GM23338 (cell line): ENCODE results near the gene DYNC2H1. TPM values are rescaled to one million over a fixed set of nuclear protein-coding genes. Genes with fewer than 3 reads are reported as not detected.

Experiments
- ATAC-seq: fragments of 200-7000 bp; cut with Tn5 transposase; 3 replicates; pipeline ENCODE4 v1.9.1; 2020
- DNase-seq: peaks from one replicate; pipeline ENCODE4 v3.0.0-alpha.2; 2015; ENCODE audit warnings: low spot score
- H2AFZ ChIP-seq: fragments of 200-600 bp; sonication (generic); 2 replicates; pipeline ENCODE4 v1.8.0; 2016; ENCODE audit warnings: antibody characterized with exemption, mild to moderate bottlenecking, moderate library complexity
- H3F3A ChIP-seq: fragments of 200-600 bp; sonication (generic); replicated peaks from 2 replicates; pipeline ENCODE4 v1.8.0; 2017; ENCODE audit warnings: antibody characterized with exemption, mixed run types, low read depth
- H3K27ac ChIP-seq: fragments of 200-600 bp; sonication (generic); 2 replicates; pipeline ENCODE4 v1.6.1; 2016; ENCODE audit warnings: low read depth
- H3K27me3 ChIP-seq: fragments of 200-600 bp; sonication (generic); 2 replicates; pipeline ENCODE4 v1.8.0; 2016; ENCODE audit warnings: mild to moderate bottlenecking, mixed run types, moderate library complexity; ENCODE audit not compliant: insufficient read depth
- H3K36me3 ChIP-seq: fragments of 200-600 bp; sonication (generic); 2 replicates; pipeline ENCODE4 v1.8.0; 2016; ENCODE audit warnings: mild to moderate bottlenecking; ENCODE audit not compliant: insufficient read depth
- H3K4me1 ChIP-seq: fragments of 200-600 bp; sonication (generic); 2 replicates; pipeline ENCODE4 v1.8.0; 2016; ENCODE audit warnings: mild to moderate bottlenecking, moderate library complexity; ENCODE audit not compliant: insufficient read depth
- H3K4me2 ChIP-seq: fragments of 200-600 bp; sonication (generic); 2 replicates; pipeline ENCODE4 v1.7.1; 2017; ENCODE audit warnings: mixed run types
- H3K4me3 ChIP-seq: fragments of 200-600 bp; sonication (generic); 2 replicates; pipeline ENCODE4 v1.6.1; 2016; ENCODE audit warnings: mixed run types
- H3K79me2 ChIP-seq: fragments of 200-600 bp; sonication (generic); replicated peaks from 2 replicates; pipeline ENCODE4 v1.8.0; 2017; ENCODE audit warnings: mild to moderate bottlenecking; ENCODE audit not compliant: insufficient read depth
- H3K9me2 ChIP-seq: fragments of 200-600 bp; sonication (generic); 2 replicates; pipeline ENCODE4 v1.8.0; 2017; ENCODE audit not compliant: insufficient read depth
- H4K20me1 ChIP-seq: fragments of 200-600 bp; sonication (generic); replicated peaks from 2 replicates; pipeline ENCODE4 v1.8.0; 2017; ENCODE audit warnings: mild to moderate bottlenecking; ENCODE audit not compliant: insufficient read depth
- H3K27ac Mint-ChIP-seq: 2 replicates; pipeline ENCODE4 v1.8.0; 2020; ENCODE audit warnings: inconsistent platforms, mild to moderate bottlenecking, moderate library complexity, mixed read lengths
- H3K27me3 Mint-ChIP-seq: 3 replicates; pipeline ENCODE4 v1.8.0; 2022; ENCODE audit warnings: low read depth, mild to moderate bottlenecking, moderate library complexity, mixed read lengths, inconsistent platforms; ENCODE audit not compliant: insufficient read depth, poor library complexity
- H3K36me3 Mint-ChIP-seq: 3 replicates; pipeline ENCODE4 v1.8.0; 2021; ENCODE audit warnings: low read depth, mild to moderate bottlenecking, inconsistent platforms, moderate library complexity, mixed read lengths
- H3K4me1 Mint-ChIP-seq: 3 replicates; pipeline ENCODE4 v1.8.0; 2020; ENCODE audit warnings: mild to moderate bottlenecking, inconsistent platforms, mixed read lengths
- H3K4me3 Mint-ChIP-seq: 3 replicates; pipeline ENCODE4 v1.8.0; 2021; ENCODE audit warnings: moderate library complexity, mild to moderate bottlenecking, inconsistent platforms, mixed read lengths
- H3K9me3 Mint-ChIP-seq: 3 replicates; pipeline ENCODE4 v1.8.0; 2020; ENCODE audit warnings: moderate library complexity, mild to moderate bottlenecking, inconsistent platforms, mixed read lengths
- CREB1 ChIP-seq: fragments of 250-450 bp; sonication (Bioruptor Pico); IDR thresholded peaks from 2 replicates; pipeline ENCODE4 v1.5.0; 2020; ENCODE audit warnings: low read depth, mild to moderate bottlenecking, moderate library complexity
- CTCF ChIP-seq, 2 experiments: fragments of 200-600 bp in 1 of 2; sonication (generic) in 1 of 2; conservative IDR thresholded peaks; 2 replicates each; pipeline versions ENCODE4 v1.5.1 to v1.6.1; 2016 to 2017; ENCODE audit warnings: antibody characterized with exemption in 2 of 2, low read depth in 2 of 2, mild to moderate bottlenecking in 2 of 2, moderate library complexity in 1 of 2
- ETS1 ChIP-seq: IDR thresholded peaks from 2 replicates; pipeline ENCODE4 v1.6.1; 2016; ENCODE audit warnings: antibody characterized with exemption
- EZH2 ChIP-seq: fragments of 200-600 bp; sonication (generic); IDR thresholded peaks from one replicate; pipeline ENCODE4 v1.8.0; 2017; ENCODE audit warnings: antibody characterized with exemption, mild to moderate bottlenecking, low read depth; ENCODE audit not compliant: unreplicated experiment
- EZH2phosphoT487 ChIP-seq: fragments of 200-600 bp; sonication (generic); IDR thresholded peaks from one replicate; pipeline ENCODE4 v1.8.1; 2018; ENCODE audit warnings: antibody characterized with exemption; ENCODE audit not compliant: unreplicated experiment
- JUNB ChIP-seq: IDR thresholded peaks from one replicate; pipeline ENCODE4 v1.6.1; 2016; ENCODE audit warnings: antibody characterized with exemption; ENCODE audit not compliant: unreplicated experiment
- NANOG ChIP-seq: IDR thresholded peaks from 2 replicates; pipeline ENCODE4 v1.6.1; 2016; ENCODE audit warnings: antibody characterized with exemption, borderline replicate concordance
- POLR2AphosphoS5 ChIP-seq: IDR thresholded peaks from 2 replicates; pipeline ENCODE4 v1.6.1; 2016; ENCODE audit warnings: antibody characterized with exemption, low read depth
- REST ChIP-seq: IDR thresholded peaks from one replicate; pipeline ENCODE4 v1.6.1; 2018; ENCODE audit warnings: antibody characterized with exemption; ENCODE audit not compliant: unreplicated experiment
- STAT1 ChIP-seq: IDR thresholded peaks from one replicate; pipeline ENCODE4 v1.6.1; 2016; ENCODE audit warnings: antibody characterized with exemption; ENCODE audit not compliant: unreplicated experiment
- ZNF114 ChIP-seq: fragments of 250-450 bp; sonication (Bioruptor Pico); IDR thresholded peaks from 2 replicates; pipeline ENCODE4 v1.5.0; 2020; ENCODE audit warnings: mild to moderate bottlenecking, moderate library complexity
- ZNF331 ChIP-seq: fragments of 250-450 bp; sonication (Bioruptor Pico); IDR thresholded peaks from 2 replicates; pipeline ENCODE4 v1.5.0; 2020; ENCODE audit warnings: low read depth, mild to moderate bottlenecking, moderate library complexity
- ZNF462 ChIP-seq: fragments of 250-450 bp; sonication (Bioruptor Pico); IDR thresholded peaks from 2 replicates; pipeline ENCODE4 v1.5.0; 2020; ENCODE audit warnings: mild to moderate bottlenecking, moderate library complexity
- polyA plus RNA-seq: library from polyadenylated mRNA; unstranded; fragments of >200 nt; fragmentation: Nextera tagmentation; extraction: Ambion mirVana; gene quantifications from 2 replicates; pipeline ENCODE4 v1.2.1, GENCODE V29; 2016
- total RNA-seq: library from RNA; depleted of rRNA; stranded (reverse); fragments of >200 nt; shearing (Covaris generic); gene quantifications from 2 replicates; pipeline ENCODE4 v1.2.3, GENCODE V29; 2014

The DYNC2H1 gene
- total and polyA plus RNA-seq, 2 experiments from 2014 or later = 19.3 to 22.5 TPM

GRCh38 chr11:103448966-103449365, 339.7 kb downstream of the DYNC2H1 start:
- Mint-ChIP-seq H3K4me1 (peaks cover 11% of the 10 kb centered on the region), H3K4me3 (no peak overlapping the region), H3K9me3 (no peaks in the 10 kb centered on the region), H3K27ac (peak overlapping the region; percentile 76), H3K27me3 (no peaks in the 10 kb centered on the region), H3K36me3 (no peaks in the 10 kb centered on the region)
- Histone ChIP-seq H3K27ac (no peak overlapping the region), H3K4me1 (peaks cover 3% of the 10 kb centered on the region; the same call in 1 of the 2 replicates), H3K27me3 (no peaks in the 10 kb centered on the region), H4K20me1 (no peaks in the 10 kb centered on the region), H3K4me2 (no peak overlapping the region), H3K79me2 (no peaks in the 10 kb centered on the region), H2AFZ (no peak overlapping the region), H3K4me3 (no peak overlapping the region), H3K9me2 (no peaks in the 10 kb centered on the region), H3K36me3 (no peaks in the 10 kb centered on the region), H3F3A (no peaks in the 10 kb centered on the region)
- DNase-seq (peak; percentile 7), ATAC-seq (peak; percentile 35; the same call in 2 of the 3 replicates)
- TF ChIP-seq EZH2phosphoT487 = no peak
- TF ChIP-seq ZNF331 (CRISPR knock-in tag) = no peak
- no peak for TF ChIP-seq STAT1
- no peak for TF ChIP-seq POLR2AphosphoS5
- no peak for TF ChIP-seq ZNF462
- TF ChIP-seq EZH2 = no peak
- TF ChIP-seq ZNF114 (CRISPR knock-in tag) = no peak
- TF ChIP-seq CTCF (conservative IDR thresholded peaks at IDR 0.05; ENCODE audit: low read depth in 2 of 2) = no peak
- TF ChIP-seq REST = no peak
- TF ChIP-seq NANOG = no peak
- no peak for TF ChIP-seq ETS1
- TF ChIP-seq CREB1 (CRISPR knock-in tag) = no peak
- TF ChIP-seq JUNB = no peak
